Left ventricle myocardium inferior (tissue), 1 donor: Measurements from ENCODE around the gene RARRES2. TPM values are rescaled to one million over a fixed set of nuclear protein-coding genes. Genes with fewer than 3 reads are reported as not detected.

Experiments used
- DNase-seq: peaks from one replicate; pipeline ENCODE4 v3.0.0-alpha.2; 2020
- H3K27ac ChIP-seq: fragments of 200-600 bp; replicated peaks from 2 replicates; pipeline ENCODE4 v1.8.0; 2021
- H3K27me3 ChIP-seq: fragments of 200-600 bp; 2 replicates; pipeline ENCODE4 v1.8.0; 2021; ENCODE audit warnings: low read depth
- H3K36me3 ChIP-seq: fragments of 200-600 bp; 2 replicates; pipeline ENCODE4 v1.8.0; 2021
- H3K4me1 ChIP-seq: fragments of 200-600 bp; 2 replicates; pipeline ENCODE4 v1.8.0; 2021
- H3K4me3 ChIP-seq: fragments of 200-600 bp; 2 replicates; pipeline ENCODE4 v1.8.0; 2021; ENCODE audit warnings: mild to moderate bottlenecking, moderate library complexity
- H3K9me3 ChIP-seq: fragments of 200-600 bp; replicated peaks from 2 replicates; pipeline ENCODE4 v1.8.0; 2021
- intact Hi-C: fragments of 100-400 bp; cut with micrococcal nuclease; formaldehyde crosslinking; loops from one replicate; pipeline ENCODE4 v1.11.0; 2022
- total RNA-seq: library from RNA; stranded (reverse); fragmentation: NEBNext Ultra II Directional; extraction: Animal tissue kit (Norgen Biotek cat#: 25700); gene quantifications from one replicate; pipeline ENCODE4 v1.2.1, GENCODE V29; 2021
- TF ChIP-seq, protein P1 (sequence below): fragments of 200-600 bp; IDR thresholded peaks from 2 replicates; pipeline ENCODE4 v1.8.0; 2021; ENCODE audit warnings: antibody characterized with exemption, mild to moderate bottlenecking, borderline replicate concordance
- donor health status: DM: no; HTN: yes; CAD: no; lungs with severe emphysema.

Gene RARRES2
- total RNA-seq, 1 donor from 2014 or later = 17.6 TPM

DNA sequence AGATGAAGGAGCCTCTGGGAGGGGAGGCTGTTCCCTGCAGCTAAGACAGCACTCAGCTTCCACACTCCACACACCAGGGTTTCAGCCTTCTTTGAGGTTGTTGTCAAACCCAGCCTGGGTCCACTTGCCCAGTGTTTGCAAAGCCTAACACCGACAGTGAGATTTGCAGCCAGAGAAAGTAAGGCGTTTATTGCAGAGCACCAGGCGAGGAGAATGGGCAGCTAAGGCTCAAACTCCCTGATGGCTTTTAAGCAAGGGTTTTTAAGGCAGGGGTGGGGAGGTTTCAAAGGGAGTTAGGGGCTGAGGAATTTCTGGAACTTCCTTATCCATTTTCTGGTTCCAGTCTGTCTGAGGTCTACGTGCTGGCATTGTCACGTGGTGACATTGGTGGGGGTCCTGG lies 33.0 kb upstream of the RARRES2 start:
- TF ChIP-seq, protein P1, sequence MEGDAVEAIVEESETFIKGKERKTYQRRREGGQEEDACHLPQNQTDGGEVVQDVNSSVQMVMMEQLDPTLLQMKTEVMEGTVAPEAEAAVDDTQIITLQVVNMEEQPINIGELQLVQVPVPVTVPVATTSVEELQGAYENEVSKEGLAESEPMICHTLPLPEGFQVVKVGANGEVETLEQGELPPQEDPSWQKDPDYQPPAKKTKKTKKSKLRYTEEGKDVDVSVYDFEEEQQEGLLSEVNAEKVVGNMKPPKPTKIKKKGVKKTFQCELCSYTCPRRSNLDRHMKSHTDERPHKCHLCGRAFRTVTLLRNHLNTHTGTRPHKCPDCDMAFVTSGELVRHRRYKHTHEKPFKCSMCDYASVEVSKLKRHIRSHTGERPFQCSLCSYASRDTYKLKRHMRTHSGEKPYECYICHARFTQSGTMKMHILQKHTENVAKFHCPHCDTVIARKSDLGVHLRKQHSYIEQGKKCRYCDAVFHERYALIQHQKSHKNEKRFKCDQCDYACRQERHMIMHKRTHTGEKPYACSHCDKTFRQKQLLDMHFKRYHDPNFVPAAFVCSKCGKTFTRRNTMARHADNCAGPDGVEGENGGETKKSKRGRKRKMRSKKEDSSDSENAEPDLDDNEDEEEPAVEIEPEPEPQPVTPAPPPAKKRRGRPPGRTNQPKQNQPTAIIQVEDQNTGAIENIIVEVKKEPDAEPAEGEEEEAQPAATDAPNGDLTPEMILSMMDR = no peak
- Histone ChIP-seq H3K27ac (peak overlapping the region; percentile 62), H3K4me1 (peaks cover 64% of the 10 kb centered on the region), H3K27me3 (no peaks in the 10 kb centered on the region), H3K36me3 (peaks cover 41% of the 10 kb centered on the region), H3K9me3 (no peaks in the 10 kb centered on the region), H3K4me3 (no peak overlapping the region)
- intact Hi-C loops = no loop called here
- no peak for DNase-seq

- Histone ChIP-seq H3K36me3 (peaks cover 41% of the 10 kb centered on the region), H3K27me3 (no peaks in the 10 kb centered on the region), H3K4me3 (no peak overlapping the region), H3K27ac (peak overlapping the region; percentile 62), H3K9me3 (no peaks in the 10 kb centered on the region), H3K4me1 (peaks cover 65% of the 10 kb centered on the region)
- intact Hi-C loops = no loop called here
- DNase-seq = no peak
- TF ChIP-seq, protein P1 = no peak
These were observed 32.6 kb upstream of the RARRES2 start for GRCh38 chr7:150374026-150374425.

DNA sequence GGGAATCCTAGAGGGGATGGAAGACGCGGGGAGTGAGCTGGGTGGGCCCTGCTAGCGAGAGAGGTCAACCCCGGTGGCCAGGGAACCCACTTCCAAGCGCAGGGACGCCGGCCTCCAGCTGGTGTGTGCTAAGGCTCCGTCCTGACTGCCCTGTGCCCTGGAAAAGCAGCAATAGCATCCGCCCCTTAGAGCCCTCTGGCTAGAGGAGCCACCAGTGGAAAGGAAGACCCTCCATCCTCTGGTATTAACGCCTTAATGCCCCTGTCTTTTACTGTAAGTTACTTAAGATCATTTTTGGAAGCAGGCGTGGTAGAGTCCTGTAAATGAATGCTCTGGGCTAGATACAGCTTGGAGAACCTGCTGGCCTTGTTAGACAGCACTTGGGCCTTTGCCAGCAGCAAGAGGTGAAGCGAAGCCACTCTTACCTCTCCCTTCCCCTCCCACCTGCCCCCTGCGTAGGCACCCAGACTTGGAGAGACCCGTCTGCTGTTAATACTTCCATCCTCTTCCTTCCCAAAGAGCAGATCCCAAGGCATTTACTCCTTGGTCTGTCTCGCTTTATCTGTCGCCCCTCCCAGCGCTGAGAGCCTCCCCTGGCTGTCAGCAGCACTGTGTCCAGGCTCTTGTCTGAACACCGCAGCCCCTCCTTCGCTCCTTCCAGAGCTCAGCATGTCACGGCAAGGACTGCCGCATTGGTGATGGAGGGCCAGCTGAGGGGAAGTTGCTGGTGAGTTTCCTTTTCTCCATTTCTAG lies 31.8 kb upstream of the RARRES2 start:
- peak overlapping the region; percentile 62 for H3K27ac ChIP-seq
- no peak for DNase-seq
- intact Hi-C loops = no loop called here
- H3K9me3 ChIP-seq = no peaks in the 10 kb centered on the region
- H3K27me3 ChIP-seq = no peaks in the 10 kb centered on the region
- peaks cover 41% of the 10 kb centered on the region for H3K36me3 ChIP-seq
- TF ChIP-seq, protein P1 = no peak
- H3K4me1 ChIP-seq = peaks cover 65% of the 10 kb centered on the region
- H3K4me3 ChIP-seq = peak overlapping the region; percentile 9

DNA sequence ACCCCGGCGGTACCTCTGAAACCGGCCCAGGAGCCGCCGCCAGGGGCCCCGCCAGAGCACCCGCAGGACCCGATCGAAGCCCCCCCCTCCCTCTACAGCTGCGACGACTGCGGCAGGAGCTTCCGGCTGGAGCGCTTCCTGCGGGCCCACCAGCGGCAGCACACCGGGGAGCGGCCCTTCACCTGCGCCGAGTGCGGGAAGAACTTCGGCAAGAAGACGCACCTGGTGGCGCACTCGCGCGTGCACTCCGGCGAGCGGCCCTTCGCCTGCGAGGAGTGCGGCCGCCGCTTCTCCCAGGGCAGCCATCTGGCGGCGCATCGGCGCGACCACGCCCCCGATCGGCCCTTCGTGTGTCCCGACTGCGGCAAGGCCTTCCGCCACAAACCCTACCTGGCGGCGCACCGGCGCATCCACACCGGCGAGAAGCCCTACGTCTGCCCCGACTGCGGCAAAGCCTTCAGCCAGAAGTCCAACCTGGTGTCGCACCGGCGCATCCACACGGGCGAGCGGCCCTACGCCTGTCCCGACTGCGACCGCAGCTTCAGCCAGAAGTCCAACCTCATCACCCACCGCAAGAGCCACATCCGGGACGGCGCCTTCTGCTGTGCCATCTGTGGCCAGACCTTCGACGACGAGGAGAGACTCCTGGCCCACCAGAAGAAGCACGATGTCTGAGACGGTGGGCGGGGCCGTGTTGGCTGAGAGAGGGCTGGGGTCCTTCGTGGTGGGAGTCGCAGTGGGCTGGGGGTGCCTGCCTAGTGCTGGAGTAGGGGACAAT lies 31.0 kb upstream of the RARRES2 start:
- intact Hi-C loops = no loop called here
- Histone ChIP-seq H3K27ac (peak overlapping the region; percentile 62), H3K4me1 (peaks cover 68% of the 10 kb centered on the region), H3K36me3 (peaks cover 41% of the 10 kb centered on the region), H3K27me3 (no peaks in the 10 kb centered on the region), H3K4me3 (no peak overlapping the region), H3K9me3 (no peaks in the 10 kb centered on the region)
- TF ChIP-seq, protein P1 = no peak
- no peak for DNase-seq

DNA sequence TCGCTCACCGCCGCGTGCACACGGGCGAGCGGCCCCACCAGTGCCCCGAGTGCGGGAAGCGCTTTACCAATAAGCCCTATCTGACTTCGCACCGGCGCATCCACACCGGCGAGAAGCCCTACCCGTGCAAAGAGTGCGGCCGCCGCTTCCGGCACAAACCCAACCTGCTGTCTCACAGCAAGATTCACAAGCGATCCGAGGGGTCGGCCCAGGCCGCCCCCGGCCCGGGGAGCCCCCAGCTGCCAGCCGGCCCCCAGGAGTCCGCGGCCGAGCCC lies 30.5 kb upstream of the RARRES2 start:
- intact Hi-C loops = no loop called here
- TF ChIP-seq, protein P1 = no peak
- Histone ChIP-seq H3K4me1 (peaks cover 70% of the 10 kb centered on the region), H3K4me3 (no peak overlapping the region), H3K36me3 (peaks cover 41% of the 10 kb centered on the region), H3K9me3 (no peaks in the 10 kb centered on the region), H3K27ac (no peak overlapping the region), H3K27me3 (no peaks in the 10 kb centered on the region)
- DNase-seq = no peak
